Measurements from ENCODE around the gene EPM2AIP1. TPM values are rescaled to one million over a fixed set of nuclear protein-coding genes. Genes with fewer than 3 reads are reported as not detected.
"Not testable (repeated sequence)": the region's sequence is repeated elsewhere in the genome, so short reads cannot be mapped to it uniquely, and the experiment has no call there.

EPM2AIP1 gene
- 38.1 and 41.4 TPM in 2 replicates for polyA plus RNA-seq
- polyA minus RNA-seq, result 88.2 and 90.3 TPM in 2 replicates

- H3K27me3 ChIP-seq (ENCODE audit: insufficient read depth, low read depth, low read length), result no peaks in the 10 kb centered on the region
These were observed at the start of gene EPM2AIP1 for GRCh38 chr3:36992806-36993325. TSS of gene EPM2AIP1 (minus strand) at chr3:36993131. CDS start at chr3:36993077, 54 bp downstream.

GRCh38 chr3:37042712-37043111, 49.8 kb upstream of the EPM2AIP1 start:
- not testable (repeated sequence) for H3K9me3 ChIP-seq (ENCODE audit: low read length); H3K9ac ChIP-seq (ENCODE audit: low read length); H2AFZ ChIP-seq (ENCODE audit: low read depth, low read length); H3K36me3 ChIP-seq (ENCODE audit: insufficient read depth, low read length); H3K4me2 ChIP-seq (ENCODE audit: low read length); H3K9me2 ChIP-seq (ENCODE audit: insufficient read depth, low read length); H3K4me3 ChIP-seq (ENCODE audit: low read length); H3K27me3 ChIP-seq (ENCODE audit: insufficient read depth, low read depth, low read length); H4K20me1 ChIP-seq (ENCODE audit: insufficient read depth); H3K27ac ChIP-seq (ENCODE audit: low read length); H3K79me2 ChIP-seq (replicated peaks; ENCODE audit: insufficient read depth, low read length); H3F3A ChIP-seq (ENCODE audit: insufficient read depth, low read length, poor library complexity, severe bottlenecking)

More at GRCh38 chr3:36992806-36993325, at the start of gene EPM2AIP1:
- peak within 1 kb of the TSS; percentile 82 for H3K4me3 ChIP-seq (ENCODE audit: low read length)
- no peaks in the 10 kb centered on the region for H3K9me2 ChIP-seq (ENCODE audit: insufficient read depth, low read length)
- H3K9me3 ChIP-seq (ENCODE audit: low read length), result no peaks in the 10 kb centered on the region
- peaks cover 8% of the 10 kb centered on the region for H3K36me3 ChIP-seq (ENCODE audit: insufficient read depth, low read length)
- H3K9ac ChIP-seq (ENCODE audit: low read length), result peak within 1 kb of the TSS; percentile 94
- H3K4me2 ChIP-seq (ENCODE audit: low read length), result peak within 1 kb of the TSS; percentile 94
- no peaks in the 10 kb centered on the region for H4K20me1 ChIP-seq (ENCODE audit: insufficient read depth)
- H3F3A ChIP-seq (ENCODE audit: insufficient read depth, low read length, poor library complexity, severe bottlenecking), result no peaks in the 10 kb centered on the region
- peak within 1 kb of the TSS; percentile 99 for H2AFZ ChIP-seq (ENCODE audit: low read depth, low read length)
- H3K79me2 ChIP-seq (replicated peaks; ENCODE audit: insufficient read depth, low read length), result peaks cover 61% of the 10 kb centered on the region
- TF ChIP-seq SMC3 (conservative IDR thresholded peaks at IDR 0.05; ENCODE audit: poor library complexity) (peak; percentile 69), CTCF (IDR thresholded peaks at IDR 0.05; ENCODE audit: poor library complexity, severe bottlenecking) (peak; percentile 68), REST (IDR thresholded peaks at IDR 0.05; ENCODE audit: borderline replicate concordance) (peak; percentile 95), TAF1 (IDR thresholded peaks at IDR 0.05; ENCODE audit: low read depth) (peak; percentile 91), POLR2AphosphoS5 (IDR thresholded peaks at IDR 0.05) (peak; percentile 97), EZH2 (IDR thresholded peaks at IDR 0.05; ENCODE audit: borderline replicate concordance, insufficient read depth, low read length, poor library complexity, severe bottlenecking) (no peak), EP300 (conservative IDR thresholded peaks at IDR 0.05; ENCODE audit: poor library complexity, severe bottlenecking) (peak; percentile 51), RAD21 (conservative IDR thresholded peaks at IDR 0.05) (peak; percentile 64), MXI1 (conservative IDR thresholded peaks at IDR 0.05; ENCODE audit: poor library complexity, severe bottlenecking) (no peak)
- peak within 1 kb of the TSS; percentile 96 for H3K27ac ChIP-seq (ENCODE audit: low read length)

Data from neural cell (in vitro differentiated cells).